Breast epithelium (tissue), 4 donors: ENCODE measurements around the gene FGFBP2. TPM values are rescaled to one million over a fixed set of nuclear protein-coding genes. Genes with fewer than 3 reads are reported as not detected.

ENCODE experiments used
- DNase-seq, 2 donors: peaks; one replicate each; pipeline ENCODE4 v3.0.0-alpha.2; 2019; ENCODE audit warnings: low spot score in 2 of 2
- H3K27ac ChIP-seq, 2 donors: fragments of 200-600 bp; sonication (generic) in 1 of 2; one replicate each; pipeline ENCODE4 v1.5.1; 2016 to 2019; ENCODE audit warnings: mild to moderate bottlenecking in 1 of 2
- H3K27me3 ChIP-seq, 2 donors: fragments of 200-600 bp; sonication (generic) in 1 of 2; one replicate each; pipeline versions ENCODE4 v1.5.1 to v1.6.0; 2017 to 2019; ENCODE audit warnings: control low read depth in 1 of 2, mild to moderate bottlenecking in 1 of 2
- H3K36me3 ChIP-seq: fragments of 200-600 bp; one replicate; pipeline ENCODE4 v1.5.1; 2019
- H3K4me1 ChIP-seq, 2 donors: fragments of 200-600 bp; sonication (generic); one replicate each; pipeline ENCODE4 v1.5.1; 2016 to 2019; ENCODE audit warnings: control low read depth in 1 of 2
- H3K4me3 ChIP-seq, 3 donors: fragments of 200-600 bp; sonication (generic); 1 replicate in 2 of 3; 2 replicates in 1 of 3; pipeline ENCODE4 v1.5.1; 2016 to 2019; ENCODE audit warnings: mild to moderate bottlenecking in 3 of 3, moderate library complexity in 2 of 3
- H3K9me3 ChIP-seq, 2 donors: fragments of 200-600 bp; sonication (generic) in 1 of 2; one replicate each; pipeline ENCODE4 v1.5.1; 2016 to 2019; ENCODE audit warnings: control low read depth in 1 of 2
- CTCF ChIP-seq, 3 donors: fragments of 450-650 bp; IDR thresholded peaks; one replicate each; pipeline ENCODE4 v1.5.1; 2016 to 2017; ENCODE audit warnings: antibody characterized with exemption in 3 of 3, mild to moderate bottlenecking in 3 of 3, moderate library complexity in 3 of 3
- POLR2A ChIP-seq: fragments of 450-650 bp; IDR thresholded peaks from one replicate; pipeline ENCODE4 v1.6.1; 2016; ENCODE audit warnings: antibody characterized with exemption, mild to moderate bottlenecking, moderate library complexity
- POLR2AphosphoS5 ChIP-seq, 3 donors: sonication (generic); formaldehyde crosslinking; IDR thresholded peaks; one replicate each; pipeline ENCODE4 v1.6.1; 2017; ENCODE audit warnings: antibody characterized with exemption in 3 of 3
- intact Hi-C: fragments of 100-400 bp; cut with DNase I; formaldehyde crosslinking; loops from one replicate; pipeline ENCODE4 v1.15.1; 2023; ENCODE audit warnings: low total_unique reads
- total RNA-seq, 3 donors: library from RNA; depleted of rRNA; stranded (reverse); fragments of >200 nt; gene quantifications; one replicate each; pipeline ENCODE4 v1.1.0, GENCODE V29; 2016

FGFBP2 gene
- total RNA-seq, 3 donors from 2014 or later = 3.4 to 6.4 (median 6.2) TPM

- no peak overlapping the region for H3K4me3 ChIP-seq
- no peaks in the 10 kb centered on the region for H3K36me3 ChIP-seq
- intact Hi-C loops = no loop called here
- peak; percentile 53 to 71 for DNase-seq
- no peak for TF ChIP-seq POLR2AphosphoS5 (IDR thresholded peaks at IDR 0.05)
- no peak for TF ChIP-seq POLR2A
- TF ChIP-seq CTCF (IDR thresholded peaks at IDR 0.05) = peak; percentile 41 to 89 (median 88)
- no peaks in the 10 kb centered on the region for H3K4me1 ChIP-seq
- no peaks in the 10 kb centered on the region for H3K27me3 ChIP-seq
- no peaks in the 10 kb centered on the region for H3K9me3 ChIP-seq
- no peak overlapping the region for H3K27ac ChIP-seq
These were observed 6.7 kb downstream of the FGFBP2 start for GRCh38 chr4:15956179-15956850.

DNA sequence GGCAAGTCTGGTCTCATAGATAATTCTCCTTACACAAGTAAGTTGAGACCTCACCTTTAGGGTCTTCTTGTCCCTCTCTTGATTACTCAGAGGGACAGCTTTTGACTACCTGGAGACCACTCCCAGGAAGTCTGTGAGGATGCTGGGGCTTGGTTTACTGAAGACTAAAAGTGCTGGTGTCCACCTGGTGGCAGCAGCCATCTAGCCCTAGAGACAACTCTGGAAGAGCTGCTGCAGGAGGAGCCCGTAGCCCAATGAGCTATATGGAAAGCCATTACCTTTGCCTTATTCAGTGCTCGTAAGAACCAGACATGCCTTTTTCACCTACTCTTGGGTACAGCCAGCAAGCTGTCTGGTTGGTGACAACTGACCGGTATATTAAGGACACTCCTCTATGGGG, 7.3 kb downstream of the FGFBP2 start:
- no peak overlapping the region for H3K4me3 ChIP-seq
- intact Hi-C loops = no loop called here
- no peaks in the 10 kb centered on the region for H3K4me1 ChIP-seq
- no peak for TF ChIP-seq POLR2A
- TF ChIP-seq CTCF (IDR thresholded peaks at IDR 0.05) = no peak
- no peak for TF ChIP-seq POLR2AphosphoS5 (IDR thresholded peaks at IDR 0.05)
- no peaks in the 10 kb centered on the region for H3K9me3 ChIP-seq
- no peak for DNase-seq
- no peak overlapping the region for H3K27ac ChIP-seq
- no peaks in the 10 kb centered on the region for H3K36me3 ChIP-seq
- no peaks in the 10 kb centered on the region for H3K27me3 ChIP-seq

GRCh38 chr4:15953625-15954024, 9.3 kb downstream of the FGFBP2 start:
- Histone ChIP-seq H3K9me3 (no peaks in the 10 kb centered on the region), H3K27me3 (no peaks in the 10 kb centered on the region), H3K27ac (no peak overlapping the region), H3K4me3 (no peak overlapping the region), H3K4me1 (no peaks in the 10 kb centered on the region), H3K36me3 (no peaks in the 10 kb centered on the region)
- no peak for DNase-seq
- intact Hi-C loops = no loop called here
- no peak for TF ChIP-seq CTCF (IDR thresholded peaks at IDR 0.05)
- TF ChIP-seq POLR2AphosphoS5 (IDR thresholded peaks at IDR 0.05) = no peak
- no peak for TF ChIP-seq POLR2A

- DNase-seq = no peak
- H3K27me3 ChIP-seq = no peaks in the 10 kb centered on the region
- intact Hi-C loops = no loop called here
- H3K4me1 ChIP-seq = no peaks in the 10 kb centered on the region
- no peak overlapping the region for H3K27ac ChIP-seq
- H3K9me3 ChIP-seq = no peaks in the 10 kb centered on the region
- TF ChIP-seq CTCF (IDR thresholded peaks at IDR 0.05) (no peak), POLR2AphosphoS5 (IDR thresholded peaks at IDR 0.05) (no peak), POLR2A (no peak)
- H3K4me3 ChIP-seq = no peak overlapping the region
- no peaks in the 10 kb centered on the region for H3K36me3 ChIP-seq
These were observed 11.2 kb downstream of the FGFBP2 start for GRCh38 chr4:15951781-15952180.

DNA sequence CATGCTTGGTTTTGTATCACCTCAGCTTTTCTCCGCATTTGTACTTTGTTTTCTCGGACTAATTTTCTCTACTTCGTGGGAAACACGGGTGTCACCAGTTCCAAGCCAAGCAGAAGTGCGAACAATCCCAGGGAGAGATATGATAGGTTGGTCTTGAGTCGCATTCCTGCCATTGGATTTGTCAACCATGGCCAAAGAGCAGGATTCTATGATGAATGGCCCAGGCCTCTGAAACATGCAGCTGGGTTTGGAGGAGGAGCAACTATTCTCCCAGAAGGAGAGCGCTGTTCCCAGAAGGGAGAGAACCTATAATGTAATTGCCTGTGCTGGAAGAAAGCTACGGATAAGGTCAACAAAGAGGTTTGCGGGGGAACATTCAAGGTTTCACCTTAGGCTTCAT, 14.1 kb downstream of the FGFBP2 start:
- TF ChIP-seq CTCF (IDR thresholded peaks at IDR 0.05) = no peak
- TF ChIP-seq POLR2AphosphoS5 (IDR thresholded peaks at IDR 0.05) = no peak
- TF ChIP-seq POLR2A = no peak
- H3K27ac ChIP-seq = no peak overlapping the region
- H3K27me3 ChIP-seq = no peaks in the 10 kb centered on the region
- no peaks in the 10 kb centered on the region for H3K4me1 ChIP-seq
- no peaks in the 10 kb centered on the region for H3K9me3 ChIP-seq
- intact Hi-C loops = no loop called here
- H3K36me3 ChIP-seq = no peaks in the 10 kb centered on the region
- no peak overlapping the region for H3K4me3 ChIP-seq
- no peak for DNase-seq
